H1 (cell line): ENCODE data around the gene CIB2. TPM values are rescaled to one million over a fixed set of nuclear protein-coding genes. Genes with fewer than 3 reads are reported as not detected.
A peak's percentile ranks its signal among the peaks of the same experiment; 100 is the strongest.

Experiments used
- ASH2L ChIP-seq: fragments of 200-600, 300-600 bp; sonication (generic); IDR thresholded peaks from one replicate; pipeline ENCODE4 v1.7.1; 2017; ENCODE audit warnings: low read length
- CTCF ChIP-seq, 3 experiments: IDR thresholded peaks; 1 replicate in 2 of 3; 2 replicates in 1 of 3; pipeline versions ENCODE4 v1.5.1 to v1.6.1; 2011; ENCODE audit warnings: low read length in 3 of 3, mild to moderate bottlenecking in 3 of 3, inconsistent platforms in 2 of 3, low read depth in 1 of 3, moderate library complexity in 1 of 3; ENCODE audit not compliant: insufficient read depth in 1 of 3; ENCODE audit errors: control extremely low read depth in 1 of 3
- HDAC2 ChIP-seq, 2 experiments: fragments of 300-600 bp in 1 of 2; sonication (generic) in 1 of 2; IDR thresholded peaks; 2 replicates each; pipeline ENCODE4 v1.6.1; 2011 to 2012; ENCODE audit warnings: low read depth in 2 of 2, low read length in 2 of 2, mild to moderate bottlenecking in 2 of 2, moderate library complexity in 2 of 2, borderline replicate concordance in 1 of 2, inconsistent platforms in 1 of 2
- KDM4A ChIP-seq: IDR thresholded peaks from one replicate; pipeline ENCODE4 v1.7.1; 2012; ENCODE audit warnings: low read depth, mild to moderate bottlenecking, moderate library complexity, low read length, inconsistent platforms; ENCODE audit not compliant: severe bottlenecking
- SP1 ChIP-seq: IDR thresholded peaks from 2 replicates; pipeline ENCODE4 v1.6.1; 2011; ENCODE audit warnings: low read depth, low read length
- TCF12 ChIP-seq: IDR thresholded peaks from 2 replicates; pipeline ENCODE4 v1.6.1; 2011; ENCODE audit warnings: low read depth, mild to moderate bottlenecking, low read length
- YY1 ChIP-seq: IDR thresholded peaks from 2 replicates; pipeline ENCODE4 v1.6.1; 2011; ENCODE audit warnings: low read depth, mild to moderate bottlenecking, low read length
- polyA plus RNA-seq, 7 experiments: library from polyadenylated mRNA; depleted of rRNA in 3 of 7; stranded (reverse) in 5 of 7; unstranded in 2 of 7; fragments of >200 nt in 5 of 7; fragments of 200-250 nt in 2 of 7; gene quantifications; 1 replicate in 5 of 7; 2 replicates in 1 of 7; 4 replicates in 1 of 7; pipeline versions ENCODE4 v1.2.1 to v1.2.3, GENCODE V29; 2011 to 2013; ENCODE audit warnings: missing spikeins in 2 of 7, mixed read lengths in 2 of 7
- total RNA-seq: library from RNA; stranded (reverse); fragmentation: NEBNext Ultra II Directional; extraction: Animal tissue kit (Norgen Biotek cat#: 25700); gene quantifications from 2 replicates; pipeline ENCODE4 v1.2.1, GENCODE V29; 2021

CIB2 gene
- total and polyA plus RNA-seq, 2 of the 8 experiments (the other 6 are each of a cell fraction or from before 2014, with no cell fraction given) = 41.5 to 45.8 TPM

GRCh38 chr15:78108300-78109084 lies 22.8 kb downstream of the CIB2 start (continued):
- TF ChIP-seq SP1 (peak; percentile 23; the same call in 1 of the 2 replicates), YY1 (peak; percentile 45; the same call in 1 of the 2 replicates), TCF12 (0 out of 2 replicates have a peak, but pooled peaks have one; percentile 36), HDAC2 (IDR thresholded peaks at IDR 0.05; ENCODE audit: borderline replicate concordance in 1 of 2, low read depth in 2 of 2, low read length in 2 of 2) (peak in 1 of 2 experiments; percentile 58; a peak in 1 of 4 replicates), CTCF (IDR thresholded peaks at IDR 0.05; ENCODE audit: control extremely low read depth in 1 of 3, insufficient read depth in 1 of 3, low read depth in 1 of 3, low read length in 3 of 3) (peak; percentile 81 to 98 (median 81)), KDM4A (no peak), ASH2L (no peak)
